GM18907 (cell line): ENCODE results near the gene ARSA.

Source experiments
- ATAC-seq: cut with Tn5 transposase; IDR thresholded peaks from one replicate; pipeline ENCODE4 v1.9.1; 2021; ENCODE audit warnings: mild to moderate bottlenecking, moderate library complexity; ENCODE audit not compliant: unreplicated experiment

The ARSA gene

DNA sequence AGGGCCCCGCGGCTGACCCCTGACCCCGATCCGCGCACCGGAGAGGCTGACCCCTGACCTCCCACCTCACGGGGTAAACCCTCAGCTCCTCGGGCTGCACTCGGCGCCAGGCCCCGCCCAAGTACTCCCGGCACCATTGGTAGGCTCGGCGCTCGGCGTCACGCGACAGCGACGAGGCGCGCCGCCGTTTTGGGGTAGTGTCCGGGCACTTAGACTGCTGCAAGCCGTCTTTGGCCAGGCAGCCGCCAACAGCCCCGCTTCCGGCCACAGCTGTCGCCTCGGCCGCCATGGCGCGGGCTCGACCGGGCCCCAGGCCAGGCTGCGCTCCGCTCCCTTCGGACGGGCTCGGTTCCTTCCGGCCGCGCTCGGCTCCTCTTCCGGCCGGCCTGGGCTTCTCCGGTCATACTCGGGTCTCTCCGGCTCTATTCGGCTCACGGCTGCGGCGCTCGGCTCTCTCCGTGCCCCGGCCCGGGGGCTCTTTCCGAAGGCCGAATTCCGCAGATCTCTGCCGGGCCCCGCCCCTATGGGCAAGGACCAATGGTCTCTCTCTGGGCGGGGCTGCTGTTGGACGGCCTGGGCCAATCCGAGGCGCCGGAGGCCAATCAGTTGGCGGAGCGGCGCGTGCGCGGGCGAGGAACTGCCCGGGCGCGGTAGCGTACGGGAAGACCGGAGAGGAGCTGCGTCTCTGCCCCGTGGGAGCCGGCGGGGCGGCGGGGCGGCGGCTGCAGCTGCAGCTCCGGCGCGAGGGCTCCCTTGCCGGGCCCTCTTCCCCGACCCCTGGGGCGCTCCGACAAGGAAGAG, 45.3 kb downstream of the ARSA start, which contains the start of gene CHKB:
Gene CHKB, minus strand, starts transcription at position 357 of the 801 bp plus-strand sequence. Its CDS starts 68 bp downstream, at position 289.
- ATAC-seq: peak; percentile 90

DNA sequence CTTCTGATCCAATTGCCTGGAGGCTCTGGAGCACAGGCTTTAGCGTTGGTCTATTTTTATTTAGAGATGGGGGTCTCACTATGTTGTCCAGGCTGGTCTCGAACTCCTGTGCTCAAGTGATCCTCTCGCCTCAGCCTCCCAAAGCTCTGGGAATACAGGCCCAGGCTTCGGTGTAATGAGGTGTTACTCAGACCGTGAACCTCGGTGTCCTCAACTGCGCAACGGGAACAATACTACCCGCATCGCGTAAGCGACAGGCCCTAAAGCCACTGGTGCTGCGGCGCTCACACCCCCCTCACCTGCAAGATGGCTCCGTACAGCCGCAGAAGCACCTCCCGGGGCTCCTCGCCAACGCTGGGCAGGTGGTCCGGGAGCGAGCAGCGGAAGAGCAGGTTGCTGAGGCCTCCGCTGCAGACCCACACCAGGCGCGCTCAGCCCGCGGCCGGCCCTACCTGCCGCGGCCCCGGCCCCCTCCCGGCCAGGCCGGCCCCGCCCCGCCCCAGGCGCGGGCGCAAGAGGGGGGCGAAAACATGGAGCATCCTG, 45.9 kb downstream of the ARSA start:
- peak; percentile 26 for ATAC-seq

DNA sequence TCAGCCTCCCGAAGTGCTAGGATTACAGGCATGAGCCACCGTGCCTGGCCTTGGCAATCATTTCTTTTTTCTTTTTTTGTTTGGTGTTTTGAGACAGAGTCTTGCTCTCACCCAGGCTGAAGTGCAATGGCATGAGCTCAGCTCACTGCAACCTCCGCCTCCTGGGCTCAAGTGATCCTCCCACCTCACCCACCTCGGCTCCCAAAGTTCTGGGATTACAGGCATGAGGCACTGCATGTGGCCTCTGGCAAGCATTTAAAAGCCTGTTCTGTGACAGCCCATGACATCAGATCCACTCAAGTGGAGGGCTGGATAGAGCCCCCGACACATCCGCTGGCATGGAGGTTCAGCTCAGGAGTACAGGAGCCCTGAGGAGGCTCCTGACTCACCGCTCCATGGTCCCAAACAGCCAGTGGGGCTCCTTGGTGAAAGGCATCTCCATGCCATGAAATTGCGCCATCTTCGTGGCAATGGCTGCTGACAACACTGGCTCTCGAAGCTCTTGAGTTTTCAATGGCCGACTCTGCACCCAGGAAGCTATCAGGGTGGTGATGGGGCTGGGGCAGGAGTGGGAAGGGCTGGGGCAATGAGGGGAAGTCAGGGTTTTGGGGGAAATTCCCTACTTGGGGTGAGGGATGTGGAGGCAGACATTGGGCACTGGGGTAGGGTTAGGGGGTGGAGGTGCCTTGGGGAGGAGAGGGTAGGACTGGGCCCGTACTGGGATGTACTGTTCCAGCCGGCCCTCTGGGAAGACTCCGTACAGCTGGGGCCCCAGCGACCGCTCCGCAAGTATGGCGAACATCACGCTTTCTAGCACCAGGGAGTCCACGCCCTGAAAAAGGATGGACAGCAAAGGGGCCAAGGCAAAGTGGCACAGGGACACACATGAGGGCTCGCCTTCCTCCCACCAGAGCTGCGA, 46.7 kb downstream of the ARSA start:
- no peak for ATAC-seq

DNA sequence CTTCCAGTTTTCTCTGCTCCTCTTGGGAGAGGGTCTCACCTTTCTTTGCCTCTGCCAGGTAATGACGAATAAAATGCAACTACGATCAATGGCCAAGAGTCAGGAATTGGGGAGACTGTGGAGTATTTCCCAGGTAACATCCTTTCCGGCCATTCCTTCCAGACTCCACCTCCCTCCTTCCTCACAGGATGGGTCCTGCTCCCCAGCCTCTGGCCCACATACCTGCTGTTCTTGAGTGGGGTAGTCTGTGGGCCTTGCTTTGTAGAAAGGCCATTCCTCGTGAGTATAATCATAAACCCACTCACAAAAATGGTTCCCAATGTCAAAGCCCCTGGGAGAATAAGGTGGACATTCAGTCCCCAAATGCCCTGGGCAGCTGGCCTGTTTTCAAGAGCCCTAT, 48.2 kb downstream of the ARSA start:
- no peak for ATAC-seq

DNA sequence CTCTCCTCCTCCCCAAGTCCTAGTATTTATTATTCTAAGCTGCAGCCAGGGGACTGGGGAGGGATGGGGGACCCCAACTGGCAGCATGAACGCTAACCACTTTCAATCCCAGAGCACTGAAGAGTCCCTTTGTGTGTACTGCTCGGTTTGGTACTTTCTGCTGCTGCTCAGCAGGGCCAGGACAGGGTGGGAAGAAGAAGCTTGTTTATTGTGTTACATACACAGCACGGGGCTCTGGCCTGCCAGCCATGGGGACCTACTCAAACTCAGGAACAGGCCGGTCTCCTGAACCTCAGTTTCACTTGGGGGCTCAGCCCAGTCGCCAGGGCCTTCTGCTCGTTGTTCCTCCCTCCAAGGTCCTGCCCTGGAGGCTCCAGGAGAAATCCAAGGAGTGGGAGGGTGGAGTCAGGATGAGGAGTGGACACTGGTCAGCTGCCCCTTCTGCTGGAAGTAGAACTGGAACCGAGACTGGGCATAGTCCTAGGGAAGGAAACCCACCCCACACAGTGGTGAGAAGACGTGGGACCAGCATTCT, 49.1 kb downstream of the ARSA start:
- ATAC-seq: no peak

DNA sequence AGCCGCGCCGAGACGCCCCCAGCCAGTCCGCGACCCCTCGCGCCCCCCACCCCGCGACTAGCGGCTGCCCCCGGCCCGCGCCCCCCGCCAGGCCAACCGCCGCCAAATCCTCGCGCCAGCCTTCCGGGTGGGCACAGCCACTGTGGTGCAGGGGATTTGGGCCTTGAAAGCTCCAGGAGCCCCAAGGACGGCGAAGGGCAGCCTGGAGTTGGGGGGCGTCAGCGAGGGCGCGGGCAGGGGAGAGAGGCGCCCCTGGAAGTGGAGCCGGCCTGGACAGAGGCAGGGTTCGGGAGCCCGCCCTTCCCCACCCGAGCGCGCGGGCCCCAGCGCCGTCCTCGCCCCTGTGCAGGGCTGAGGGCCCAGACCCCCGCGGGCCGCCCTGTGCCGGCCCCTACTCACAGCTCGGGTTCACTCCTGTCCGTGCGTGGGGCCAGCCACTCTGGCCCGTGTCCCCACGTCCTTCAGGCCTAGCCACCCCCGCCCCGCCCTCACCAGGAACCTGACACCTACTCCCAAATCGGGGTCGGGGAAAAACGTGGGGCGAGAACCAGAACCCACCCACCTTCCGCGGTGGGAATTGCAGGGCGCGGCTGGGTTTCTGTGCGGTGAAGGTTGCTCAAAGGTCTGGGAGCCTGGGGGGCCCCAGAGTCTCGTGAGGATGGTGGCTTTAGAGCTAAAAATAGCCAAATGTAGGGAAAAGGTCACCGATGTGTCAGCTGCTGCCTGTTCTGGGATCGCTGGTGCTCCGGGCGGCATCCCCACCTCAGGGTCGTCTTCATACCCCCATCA, 49.8 kb downstream of the ARSA start, which contains the start of gene CPT1B:
Gene CPT1B, minus strand, starts transcription at position 441 of the 789 bp plus-strand sequence. CDS start 512 bp downstream, outside the sequence.
- ATAC-seq: no peak

DNA sequence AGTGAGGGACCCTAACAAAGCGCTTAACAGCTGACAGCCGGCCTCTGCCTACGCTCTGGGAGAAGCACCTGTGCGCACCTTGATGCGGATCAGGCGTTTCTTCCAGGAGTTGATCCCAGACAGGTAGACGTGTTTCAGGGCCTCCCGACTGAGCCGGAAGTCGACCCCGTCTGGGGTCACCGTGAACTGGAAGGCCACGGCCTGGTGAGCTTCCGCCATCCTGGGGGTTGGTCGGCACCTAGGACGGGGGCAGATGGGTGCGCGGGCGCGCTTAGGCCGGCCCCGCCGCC, 50.3 kb downstream of the ARSA start:
- ATAC-seq: no peak

DNA sequence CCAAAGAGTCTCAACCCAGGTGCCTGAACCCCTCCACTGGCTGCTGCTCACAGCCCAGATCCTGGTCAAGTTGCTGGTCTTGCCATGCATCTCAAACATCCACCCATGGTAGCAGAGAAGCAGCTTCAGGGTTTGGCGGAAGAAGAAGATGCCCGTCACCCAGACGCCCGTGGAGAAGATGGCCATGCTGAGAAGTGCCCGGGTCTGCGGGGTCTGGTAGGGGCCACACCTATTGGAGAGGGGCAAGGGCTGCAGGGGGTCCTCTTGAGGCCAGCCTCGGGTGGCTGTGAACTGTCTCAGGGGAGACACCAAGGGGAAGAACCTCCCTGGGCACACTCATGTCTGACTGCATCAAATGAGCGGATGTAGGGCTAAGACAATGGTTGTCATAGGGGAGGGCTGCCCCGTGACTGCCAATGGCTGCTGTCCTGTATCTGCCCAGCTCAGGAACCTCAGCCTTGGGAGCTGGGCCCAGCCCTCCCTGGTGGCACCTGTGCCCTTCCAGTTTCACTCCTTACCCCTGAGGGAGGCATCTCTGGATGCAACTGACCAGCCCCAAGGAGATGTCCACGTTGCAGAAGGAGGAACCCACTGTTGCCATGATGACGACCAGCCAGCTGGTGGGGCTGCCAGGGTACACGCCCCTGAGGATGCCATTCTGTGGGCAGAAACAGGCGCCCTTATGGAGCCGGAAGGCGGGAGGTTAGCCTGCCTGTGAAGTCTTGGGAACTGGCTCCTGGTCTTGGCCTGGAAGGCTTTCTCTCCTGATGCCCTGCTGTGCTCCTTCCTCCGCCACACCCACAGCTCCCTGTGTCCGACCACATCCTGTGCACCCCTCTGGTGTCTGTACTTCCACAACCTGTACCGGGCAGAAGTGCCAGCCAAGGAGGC, 50.9 kb downstream of the ARSA start:
- ATAC-seq: no peak

DNA sequence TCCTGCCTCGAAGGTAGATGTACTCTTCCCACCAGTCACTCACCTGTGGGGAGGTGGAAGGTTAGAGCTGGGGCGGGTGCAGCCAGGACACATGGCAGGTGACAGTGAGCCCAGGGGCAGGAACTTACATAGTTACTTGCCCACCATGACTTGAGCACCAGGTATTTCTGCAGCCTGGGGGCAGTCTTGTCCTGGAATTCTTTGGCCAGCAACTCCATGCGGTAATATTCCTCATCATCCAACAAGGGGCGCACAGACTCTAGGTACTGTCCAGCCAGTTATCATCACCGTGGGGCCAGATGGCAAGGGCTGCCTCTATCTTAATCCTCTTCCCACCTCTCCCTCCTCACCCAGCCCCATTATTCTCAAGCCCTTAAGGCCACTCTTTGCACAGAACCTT, 51.9 kb downstream of the ARSA start:
- no peak for ATAC-seq

DNA sequence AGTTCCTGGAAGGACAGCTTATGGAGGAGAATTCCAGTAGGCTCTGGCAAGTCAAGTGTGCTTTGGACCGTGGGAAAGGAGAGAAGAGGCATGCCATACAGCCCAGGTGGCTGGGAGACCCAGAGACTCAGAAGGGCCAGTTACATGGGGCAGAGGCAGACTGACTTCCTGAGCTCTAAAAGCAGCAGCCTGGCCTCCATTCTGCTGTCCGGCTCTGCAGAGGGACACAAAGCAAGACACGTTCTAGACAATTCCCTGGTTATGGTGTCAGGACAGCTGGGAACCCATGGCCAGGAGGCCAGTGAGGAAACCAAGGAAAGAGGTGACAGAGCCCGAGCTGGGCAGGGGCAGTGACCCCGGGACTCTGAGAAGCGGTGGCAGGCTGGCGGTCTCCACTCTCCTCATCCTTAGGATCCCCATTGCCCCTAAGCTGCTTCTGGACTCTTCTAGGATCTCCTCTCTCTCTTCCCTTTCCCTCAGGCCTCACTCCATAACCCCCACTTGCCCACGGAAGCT, 52.5 kb downstream of the ARSA start:
- ATAC-seq: no peak
